GM21717 (cell line): ENCODE measurements around the gene CLDND1.

ENCODE experiments used
- ATAC-seq: cut with Tn5 transposase; IDR thresholded peaks from one replicate; pipeline ENCODE4 v1.9.1; 2021; ENCODE audit warnings: mild to moderate bottlenecking, moderate library complexity; ENCODE audit not compliant: unreplicated experiment

CLDND1 gene

DNA sequence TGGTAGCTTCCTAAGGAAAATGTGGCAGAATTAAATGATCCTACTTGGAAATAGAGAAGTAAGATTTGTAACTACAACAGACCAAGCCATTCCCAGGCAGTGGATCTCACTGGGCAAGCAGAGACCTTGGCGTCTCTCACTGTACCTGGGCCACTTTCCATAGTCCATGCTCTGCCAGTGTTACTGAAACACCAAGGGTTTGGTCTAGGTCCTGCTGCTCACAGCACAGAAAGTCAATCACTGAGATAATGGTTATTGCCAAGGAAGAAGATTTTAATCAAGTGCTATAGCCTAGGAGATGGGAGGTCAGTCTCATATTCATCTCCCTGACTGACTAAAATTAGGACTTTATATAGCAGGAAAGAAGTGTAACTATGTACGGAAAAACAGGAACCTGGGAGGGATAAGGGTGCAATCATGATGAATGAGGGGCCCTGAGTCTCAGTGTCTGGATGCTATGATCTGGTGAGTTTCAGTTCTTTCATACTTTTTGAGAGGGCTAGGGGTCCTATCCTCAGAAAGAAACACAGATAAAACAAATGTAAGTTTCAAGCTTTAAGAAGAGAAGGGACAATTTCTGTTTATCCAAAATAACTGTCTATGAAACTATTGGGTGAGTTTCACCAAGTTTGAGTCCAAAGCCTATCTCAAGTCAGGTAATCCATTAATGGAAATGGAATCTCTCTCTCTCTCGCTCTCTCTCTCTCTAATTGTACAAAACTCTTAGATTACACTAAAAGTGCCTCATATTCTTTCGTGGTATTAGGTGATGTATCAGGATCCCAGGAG, 29.7 kb upstream of the CLDND1 start:
- no peak for ATAC-seq

DNA sequence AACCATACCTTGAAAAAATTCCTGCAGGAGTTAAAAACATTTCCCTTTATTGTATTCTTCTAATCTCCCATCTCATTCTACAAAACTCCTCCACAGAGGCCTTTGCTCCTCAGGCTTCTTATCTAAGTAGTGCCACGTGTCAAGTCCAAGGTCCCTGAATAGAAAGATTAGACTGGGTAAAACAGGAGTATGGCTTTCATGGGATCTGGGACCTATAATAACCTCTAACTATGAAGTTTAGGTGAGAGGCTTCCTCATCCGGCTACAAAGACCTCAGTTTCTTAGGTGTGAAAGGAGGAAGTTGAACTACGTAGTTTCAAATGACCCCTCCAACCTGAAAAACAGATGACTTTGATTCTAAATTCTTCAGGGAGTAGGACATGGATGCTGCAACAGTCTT, 29.1 kb upstream of the CLDND1 start:
- no peak for ATAC-seq

DNA sequence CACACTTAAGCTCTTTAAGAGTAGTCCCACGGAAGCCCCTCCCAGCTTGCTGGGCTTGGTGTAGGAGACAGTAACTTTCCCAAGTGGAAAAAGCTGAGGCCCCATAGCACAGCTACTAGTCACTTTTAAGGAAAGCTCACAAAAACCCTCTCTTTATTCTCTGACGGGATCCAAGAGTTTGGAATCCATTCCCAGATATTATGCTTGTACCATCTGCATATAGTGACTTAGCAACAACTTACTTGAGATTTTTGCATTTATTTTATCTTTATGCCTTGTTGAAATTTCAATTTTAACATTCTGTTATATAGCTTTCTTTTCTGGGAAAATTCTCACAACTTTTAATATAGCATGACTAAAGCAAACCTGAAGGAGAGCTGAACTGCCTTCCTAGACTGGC, 28.5 kb upstream of the CLDND1 start:
- ATAC-seq = no peak

DNA sequence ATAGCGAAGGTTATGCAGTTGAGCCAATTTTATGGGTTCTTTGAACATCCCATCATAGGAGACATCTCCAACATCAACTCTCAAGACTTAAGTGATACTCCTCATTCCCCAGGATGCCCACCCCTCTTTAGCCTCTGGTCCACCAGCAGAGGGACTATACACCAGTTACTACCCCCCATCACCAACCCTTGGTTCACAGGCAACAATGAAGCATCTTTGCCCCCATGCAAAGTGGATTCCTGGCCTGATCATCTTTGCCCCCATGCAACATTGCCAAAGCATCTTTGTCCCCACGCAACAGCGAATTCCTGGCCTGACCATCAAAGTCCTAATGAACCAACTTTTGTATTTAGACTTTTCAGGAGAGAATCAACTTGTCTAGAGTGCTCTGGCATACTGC, 28.1 kb upstream of the CLDND1 start:
- ATAC-seq = no peak

DNA sequence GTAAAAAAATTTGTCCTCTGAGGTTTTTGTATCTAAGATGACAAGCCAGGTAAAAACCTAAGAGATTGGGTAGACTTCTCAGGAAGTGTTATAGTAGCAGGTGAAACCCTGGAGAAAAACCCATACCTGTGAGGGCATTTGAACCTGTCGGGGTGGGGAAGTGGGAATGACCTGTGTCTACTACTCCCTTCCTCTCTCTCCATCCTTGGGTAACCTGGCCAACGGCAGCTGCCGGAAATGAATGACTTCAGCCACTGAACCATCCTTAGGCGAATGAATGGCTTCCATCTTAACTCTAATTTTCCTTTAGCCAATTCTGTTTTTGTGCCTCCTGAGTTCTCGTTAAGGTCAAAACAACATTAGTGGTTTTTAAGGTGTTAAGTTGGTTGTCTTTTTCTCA, 25.8 kb upstream of the CLDND1 start:
- ATAC-seq = no peak

DNA sequence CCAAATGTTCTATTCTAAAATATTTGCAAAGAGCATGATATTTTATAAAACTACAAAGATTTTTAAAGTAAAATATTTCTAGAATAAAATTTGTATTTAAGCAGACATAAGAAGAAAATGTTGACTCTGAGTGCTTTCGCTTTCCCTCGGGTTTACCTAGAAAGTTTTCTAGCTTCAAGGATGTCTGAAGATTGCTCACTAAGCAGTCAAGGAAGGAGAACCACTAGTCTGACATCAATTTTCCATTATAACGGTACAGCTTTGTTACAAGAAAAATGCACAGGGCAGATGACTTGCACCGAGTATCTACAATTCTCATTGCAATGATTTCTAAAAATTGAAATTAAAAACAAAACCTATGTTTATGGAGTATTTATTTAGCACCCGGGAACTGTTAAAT, 23.2 kb upstream of the CLDND1 start:
- ATAC-seq = peak; percentile 57

DNA sequence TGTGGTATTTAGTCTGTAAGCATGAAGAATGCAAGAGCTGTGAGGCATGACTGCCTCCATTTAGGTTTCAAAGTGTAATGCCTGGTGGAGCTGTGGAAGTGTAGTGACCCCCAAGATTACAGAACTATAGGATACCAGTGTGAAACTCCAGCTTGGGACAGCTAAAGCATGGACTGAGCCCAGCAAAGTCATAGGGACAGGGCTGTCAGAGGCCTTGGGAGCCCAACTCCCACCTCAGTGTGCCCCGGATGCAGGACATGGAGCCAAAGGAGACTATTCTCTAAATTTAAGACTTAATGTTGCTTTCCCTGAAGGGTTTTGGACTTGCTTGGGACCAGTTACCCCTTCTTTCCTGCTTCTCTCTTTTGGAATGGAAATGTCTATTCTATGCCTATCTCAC, 19.9 kb upstream of the CLDND1 start:
- no peak for ATAC-seq

DNA sequence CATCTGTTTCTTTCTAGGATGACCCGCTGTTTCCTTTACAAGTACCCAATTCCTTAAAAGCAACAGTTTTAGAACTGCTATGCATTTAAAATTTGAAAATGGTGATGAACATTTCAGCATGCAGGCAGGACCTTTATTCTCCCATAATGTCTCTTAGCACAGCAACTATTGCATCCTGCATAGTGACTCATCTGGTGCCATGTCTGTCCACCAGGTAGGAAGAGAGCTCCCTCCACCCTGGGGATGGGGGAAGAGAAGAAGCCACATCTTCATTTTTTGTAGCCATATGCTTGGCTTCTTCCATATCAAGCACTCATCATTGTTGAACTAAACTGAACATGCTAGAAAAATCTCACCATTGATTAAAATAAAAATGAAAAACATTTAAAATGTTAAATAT, 19.0 kb upstream of the CLDND1 start:
- ATAC-seq = no peak

DNA sequence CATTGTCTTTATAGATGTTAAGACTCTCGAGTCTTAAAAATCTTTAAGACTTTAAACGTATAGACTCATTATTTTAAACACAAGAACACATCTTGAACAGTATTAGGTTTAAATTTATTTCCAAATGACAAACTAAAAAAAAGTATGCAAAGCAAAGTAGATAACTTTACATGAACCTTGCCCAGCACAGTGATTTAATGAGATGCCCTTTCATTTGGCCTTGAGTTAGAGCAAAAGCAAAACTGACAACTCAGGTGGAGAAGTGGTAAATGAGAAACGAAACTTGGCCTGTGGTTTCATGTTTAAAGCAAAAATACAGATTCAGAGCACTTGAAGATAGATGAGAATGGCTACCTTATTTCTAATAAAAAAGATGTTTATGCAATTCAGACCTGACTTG, 17.6 kb upstream of the CLDND1 start:
- ATAC-seq = peak; percentile 59

DNA sequence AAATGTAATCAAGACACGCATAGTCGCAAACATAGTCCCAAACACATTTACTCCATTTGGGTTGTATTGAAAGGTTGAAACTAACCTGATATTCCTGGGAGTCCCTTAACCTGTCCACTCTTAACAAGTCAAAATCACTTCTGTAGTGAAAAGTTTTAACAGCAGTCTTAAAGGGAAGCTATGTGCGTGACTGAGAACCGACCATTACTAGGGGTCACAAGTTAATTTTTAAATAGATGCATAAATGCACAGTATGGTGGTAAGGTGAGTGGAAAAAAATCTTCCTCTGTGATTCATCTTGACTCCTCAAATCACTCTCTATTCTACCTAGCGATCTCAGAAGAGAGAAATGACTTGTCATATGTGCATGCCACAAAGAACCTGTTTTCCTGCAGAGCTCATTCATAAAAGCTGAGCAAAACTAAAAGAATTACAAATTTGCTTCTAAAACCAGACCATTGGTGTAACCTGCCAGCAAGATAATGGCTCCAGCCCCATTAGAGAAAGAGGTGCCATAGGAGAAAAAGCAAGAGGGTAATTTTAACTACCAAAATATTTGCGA, 13.8 kb upstream of the CLDND1 start:
- peak; percentile 71 for ATAC-seq

DNA sequence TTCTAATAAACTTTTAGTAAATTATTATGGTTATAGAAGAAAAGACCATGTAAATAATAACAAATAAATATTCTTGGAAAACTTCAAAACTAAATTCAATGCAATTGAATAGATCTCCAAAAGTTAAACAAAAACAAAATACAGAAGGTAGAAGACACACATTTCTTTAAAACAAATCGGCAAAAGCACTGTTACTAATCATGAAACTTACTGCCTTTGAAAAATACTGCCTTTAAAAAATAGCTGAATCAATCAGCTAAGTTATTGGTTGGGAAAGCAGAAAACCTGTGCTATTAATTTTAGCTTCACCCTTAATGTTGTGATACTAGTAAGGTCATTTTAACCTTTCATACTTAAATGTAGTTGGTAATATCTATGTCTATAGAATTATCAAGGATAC, 12.0 kb upstream of the CLDND1 start:
- ATAC-seq = no peak

DNA sequence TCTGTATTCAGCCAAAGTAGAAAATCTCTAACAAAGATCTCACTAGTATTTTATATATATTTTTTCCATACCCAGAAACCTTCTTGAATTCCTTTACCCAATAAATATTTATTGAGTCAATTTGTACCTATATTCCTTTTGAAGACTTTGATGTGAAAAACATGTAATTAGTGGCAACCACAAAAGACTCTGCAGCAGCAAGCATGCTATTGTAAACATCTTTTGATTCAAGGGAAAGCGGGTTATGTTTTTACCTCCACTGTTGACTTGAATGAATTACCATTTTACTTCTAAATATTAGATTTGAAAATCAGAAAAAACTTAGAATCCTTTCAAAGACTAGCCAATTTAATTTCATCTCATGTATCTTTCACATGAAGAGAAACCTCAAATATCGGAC, 11.5 kb upstream of the CLDND1 start:
- ATAC-seq = no peak

DNA sequence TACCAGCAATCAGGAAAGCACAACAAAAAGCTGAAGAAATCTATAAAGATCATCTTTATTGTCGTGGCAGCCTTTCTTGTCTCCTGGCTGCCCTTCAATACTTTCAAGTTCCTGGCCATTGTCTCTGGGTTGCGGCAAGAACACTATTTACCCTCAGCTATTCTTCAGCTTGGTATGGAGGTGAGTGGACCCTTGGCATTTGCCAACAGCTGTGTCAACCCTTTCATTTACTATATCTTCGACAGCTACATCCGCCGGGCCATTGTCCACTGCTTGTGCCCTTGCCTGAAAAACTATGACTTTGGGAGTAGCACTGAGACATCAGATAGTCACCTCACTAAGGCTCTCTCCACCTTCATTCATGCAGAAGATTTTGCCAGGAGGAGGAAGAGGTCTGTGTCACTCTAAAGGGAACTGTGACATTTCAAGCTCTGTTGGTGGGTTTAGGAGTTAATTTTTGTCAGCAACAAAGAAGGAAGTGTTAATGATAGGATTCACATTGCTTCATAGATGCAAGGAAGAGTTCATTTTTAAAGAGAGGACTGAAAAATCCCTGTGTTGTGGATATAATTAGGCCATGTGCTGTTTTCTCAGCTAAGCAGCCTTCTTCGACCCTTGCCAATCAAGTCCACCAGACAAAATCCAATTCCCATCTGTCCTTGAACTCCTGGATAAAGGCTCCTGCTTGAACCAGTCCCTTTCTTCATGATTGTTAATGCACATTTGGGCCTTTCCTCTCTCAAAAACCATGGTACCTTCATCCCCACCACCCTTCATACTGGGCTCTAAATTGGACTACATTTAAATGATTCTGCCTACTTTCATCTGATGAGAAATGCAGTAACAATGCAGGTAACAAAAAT, 10.2 kb upstream of the CLDND1 start:
- ATAC-seq = no peak

DNA sequence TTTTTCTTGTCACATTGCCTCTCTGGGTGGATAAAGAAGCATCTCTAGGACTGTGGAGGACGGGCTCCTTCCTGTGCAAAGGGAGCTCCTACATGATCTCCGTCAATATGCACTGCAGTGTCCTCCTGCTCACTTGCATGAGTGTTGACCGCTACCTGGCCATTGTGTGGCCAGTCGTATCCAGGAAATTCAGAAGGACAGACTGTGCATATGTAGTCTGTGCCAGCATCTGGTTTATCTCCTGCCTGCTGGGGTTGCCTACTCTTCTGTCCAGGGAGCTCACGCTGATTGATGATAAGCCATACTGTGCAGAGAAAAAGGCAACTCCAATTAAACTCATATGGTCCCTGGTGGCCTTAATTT, 9.6 kb upstream of the CLDND1 start:
- no peak for ATAC-seq

DNA sequence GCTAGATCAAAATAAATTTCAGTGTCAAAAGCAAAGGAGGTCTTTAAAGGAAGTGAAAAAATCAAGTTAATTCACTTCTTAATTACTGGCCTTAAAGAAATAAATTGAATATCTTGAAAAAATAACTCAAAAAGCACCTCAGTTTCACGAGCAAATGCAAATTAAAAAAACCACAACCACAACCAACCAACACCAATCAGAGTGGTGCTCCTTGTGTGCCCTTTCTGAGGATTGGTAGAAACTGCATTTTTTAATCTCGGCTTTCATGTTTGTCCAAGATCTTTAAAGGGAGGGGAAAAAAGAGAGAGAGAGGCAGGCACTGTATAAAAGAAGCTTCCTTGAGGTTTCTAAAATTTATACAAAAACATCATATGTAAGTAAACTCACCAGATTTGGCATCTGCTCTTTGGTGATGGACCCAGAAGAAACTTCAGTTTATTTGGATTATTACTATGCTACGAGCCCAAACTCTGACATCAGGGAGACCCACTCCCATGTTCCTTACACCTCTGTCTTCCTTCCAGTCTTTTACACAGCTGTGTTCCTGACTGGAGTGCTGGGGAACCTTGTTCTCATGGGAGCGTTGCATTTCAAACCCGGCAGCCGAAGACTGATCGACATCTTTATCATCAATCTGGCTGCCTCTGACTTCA, 9.0 kb upstream of the CLDND1 start, which contains the start of gene GPR15:
Gene GPR15 (plus strand): TSS at position 357 of the 653 bp plus-strand sequence. CDS start 56 bp downstream, at position 413.
- ATAC-seq = peak; percentile 38

DNA sequence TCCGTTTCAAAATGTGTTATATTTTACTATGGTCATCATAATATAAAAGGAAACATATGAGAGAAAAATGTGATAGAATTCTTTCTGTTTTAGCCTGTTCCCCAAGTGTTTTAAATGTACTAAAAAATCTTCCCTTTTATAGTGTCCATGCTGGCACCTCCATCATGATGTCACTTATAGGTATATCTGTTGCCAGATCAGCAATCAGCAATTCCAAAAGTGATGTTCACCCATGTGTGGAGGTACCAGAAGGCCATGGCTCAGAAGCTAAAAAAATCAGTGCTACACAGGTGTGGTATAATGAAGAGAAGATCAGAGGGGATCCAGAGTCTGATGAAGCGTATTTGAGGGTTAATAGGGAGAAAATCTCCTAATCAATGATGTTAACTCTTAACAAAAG, 8.0 kb upstream of the CLDND1 start:
- ATAC-seq = no peak

DNA sequence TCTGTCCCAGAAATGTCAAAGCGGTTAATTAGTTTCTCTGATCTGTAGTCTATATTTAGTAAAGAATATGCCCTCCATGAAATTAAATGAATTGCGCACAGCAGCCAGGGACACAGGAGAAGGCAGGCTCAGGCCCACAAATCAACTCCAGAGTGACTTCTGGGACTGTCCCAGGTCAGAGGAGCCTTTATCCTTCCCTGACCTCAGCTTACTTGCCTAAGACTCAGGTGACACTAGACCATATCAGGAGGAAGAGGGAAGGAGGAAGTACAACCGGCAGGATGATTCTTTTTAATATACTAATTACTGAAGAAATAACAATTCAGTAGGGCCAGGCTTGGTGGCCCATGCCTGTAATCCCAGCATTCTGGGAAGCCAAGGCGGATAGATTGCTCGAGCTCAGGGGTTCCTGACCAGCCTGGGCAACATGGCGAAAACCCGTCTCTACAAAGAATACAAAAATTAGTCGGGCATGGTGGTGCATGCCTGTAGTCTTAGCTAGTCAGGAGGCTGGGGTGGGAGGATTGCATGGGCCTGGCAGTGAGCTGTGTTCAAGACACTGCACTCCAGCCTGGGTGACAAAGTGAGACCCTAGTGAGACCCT, 7.3 kb upstream of the CLDND1 start:
- no peak for ATAC-seq

DNA sequence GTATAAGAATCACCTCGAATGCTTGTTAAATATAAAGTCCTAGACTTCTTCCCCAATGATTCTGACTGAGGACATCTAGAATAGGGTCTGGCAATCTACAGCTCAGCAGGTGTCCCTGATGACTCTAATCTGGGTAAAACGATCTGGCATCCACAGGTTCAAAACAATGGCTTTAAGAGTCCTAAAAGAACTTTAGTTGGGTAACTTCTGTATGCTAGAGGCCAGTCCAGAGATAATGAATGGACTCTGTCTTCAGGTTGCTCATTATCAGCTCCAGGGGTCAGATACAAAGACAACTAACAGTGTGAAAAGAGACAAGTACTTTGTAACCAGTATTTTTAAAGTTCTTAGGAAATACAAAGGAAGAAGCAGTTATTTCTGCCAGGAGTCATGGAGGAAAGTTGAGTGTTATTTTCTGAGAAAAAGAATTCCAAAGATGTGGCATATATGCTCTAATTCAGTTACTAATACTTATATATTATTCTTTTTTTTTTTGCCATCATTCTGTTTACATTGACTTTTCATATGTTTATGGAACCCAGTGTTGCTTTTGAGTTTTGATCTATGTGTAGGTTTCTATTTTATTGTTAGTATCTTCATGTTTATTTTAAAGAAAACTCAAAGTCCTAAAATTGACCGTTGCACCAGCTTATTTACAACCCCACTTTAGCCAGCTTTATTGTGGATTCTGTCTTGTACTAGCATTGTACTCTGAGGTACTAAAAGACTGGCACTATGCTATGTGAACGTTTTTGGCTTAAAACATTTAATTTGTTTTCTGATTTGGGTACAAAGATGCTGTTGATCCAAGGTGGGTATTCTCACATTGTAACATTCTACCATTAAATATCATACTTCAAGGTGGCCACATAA, 6.0 kb upstream of the CLDND1 start:
- no peak for ATAC-seq

DNA sequence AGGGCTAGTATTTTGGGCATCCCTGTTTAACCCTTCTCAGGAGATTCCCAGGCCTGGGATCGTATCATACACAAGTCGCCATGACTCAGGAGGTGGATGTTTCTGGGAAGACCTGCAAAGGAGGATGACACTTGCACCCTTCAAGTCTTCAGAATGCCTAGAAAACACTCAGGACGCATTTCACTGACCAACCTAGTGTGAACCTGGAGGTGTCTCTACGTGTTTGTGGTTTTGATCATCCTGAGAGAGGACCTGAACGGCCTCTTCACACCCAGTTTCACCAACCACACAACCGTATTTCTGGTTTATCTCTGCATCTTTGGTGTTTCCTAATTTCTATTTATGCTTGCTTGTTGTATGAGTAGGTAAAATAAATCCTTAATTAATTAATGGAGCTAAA, 2.8 kb upstream of the CLDND1 start:
- no peak for ATAC-seq
